Measurements from ENCODE around the gene GPATCH8. TPM values are rescaled to one million over a fixed set of nuclear protein-coding genes. Genes with fewer than 3 reads are reported as not detected.

The GPATCH8 gene
- total RNA-seq, 5 donors from 2014 or later (not counting 1 experiment from before 2014, with no cell fraction given), result 68.1 to 86.0 (median 69.0) TPM

- Histone ChIP-seq H3K27me3 (replicated peaks in 1 of 2; ENCODE audit: control insufficient read depth in 2 of 2, extremely low read depth in 1 of 2, insufficient read depth in 2 of 2, low read length in 1 of 2) (no peaks in the 10 kb centered on the region), H3K4me3 (ENCODE audit: control insufficient read depth in 1 of 2, extremely low read depth in 1 of 2, low read length in 1 of 2) (no peak overlapping the region), H3K27ac (ENCODE audit: low read length) (no peak overlapping the region), H3K4me1 (ENCODE audit: control insufficient read depth in 1 of 2, extremely low read depth in 1 of 2, insufficient read depth in 2 of 2, low read length in 2 of 2) (peaks cover 0 to 17% of the 10 kb centered on the region in 2 experiments), H3K36me3 (ENCODE audit: control insufficient read depth in 2 of 2, extremely low read depth in 1 of 2, insufficient read depth in 1 of 2, low read length in 1 of 2) (peaks cover 3 to 4% of the 10 kb centered on the region in 2 donors), H3K9me3 (no peaks in the 10 kb centered on the region)
- CTCF ChIA-PET, result interaction anchor here in 1 of 2 donors (0.7 kb wide), 2 partner anchors 17 to 24 kb away, joined by 3 to 4 read pairs; no protein-coding TSS in a partner anchor
- Mint-ChIP-seq H3K4me3 (no peak overlapping the region), H3K9me3 (no peaks in the 10 kb centered on the region), H3K27ac (no peak overlapping the region), H3K4me1 (peaks cover 54 to 68% (median 64%) of the 10 kb centered on the region in 3 donors), H3K36me3 (peaks cover 12% of the 10 kb centered on the region), H3K27me3 (no peaks in the 10 kb centered on the region)
- ATAC-seq (replicated peaks in 1 of 4), result no peak
- no CpG with 5 or more reads among the region's 2 CpGs for WGBS (ENCODE audit: insufficient coverage)
- no peak for DNase-seq
- POLR2A ChIA-PET, result interaction anchor here in 1 of 2 donors (0.7 kb wide), 1 partner anchor 10 kb away, joined by 5 read pairs; the partner anchor contains the start of gene GPATCH8
These were observed 10.4 kb downstream of the GPATCH8 start for GRCh38 chr17:44492706-44493272.

GRCh38 chr17:44489581-44489980 is 13.6 kb downstream of the GPATCH8 start:
- ChIA-PET POLR2A (no interaction called here), CTCF (no interaction called here)
- Histone ChIP-seq H3K4me3 (ENCODE audit: control insufficient read depth in 1 of 2, extremely low read depth in 1 of 2, low read length in 1 of 2) (no peak overlapping the region), H3K27me3 (replicated peaks in 1 of 2; ENCODE audit: control insufficient read depth in 2 of 2, extremely low read depth in 1 of 2, insufficient read depth in 2 of 2, low read length in 1 of 2) (no peaks in the 10 kb centered on the region), H3K36me3 (ENCODE audit: control insufficient read depth in 2 of 2, extremely low read depth in 1 of 2, insufficient read depth in 1 of 2, low read length in 1 of 2) (peaks cover 3 to 4% of the 10 kb centered on the region in 2 donors), H3K4me1 (ENCODE audit: control insufficient read depth in 1 of 2, extremely low read depth in 1 of 2, insufficient read depth in 2 of 2, low read length in 2 of 2) (peaks cover 0 to 7% of the 10 kb centered on the region in 2 experiments), H3K27ac (ENCODE audit: low read length) (no peak overlapping the region), H3K9me3 (no peaks in the 10 kb centered on the region)
- no peak for DNase-seq
- Mint-ChIP-seq H3K27ac (no peak overlapping the region), H3K4me1 (peaks cover 55 to 63% (median 59%) of the 10 kb centered on the region in 3 donors), H3K27me3 (no peaks in the 10 kb centered on the region), H3K36me3 (peaks cover 28% of the 10 kb centered on the region), H3K9me3 (no peaks in the 10 kb centered on the region), H3K4me3 (no peak overlapping the region)
- no peak for ATAC-seq (replicated peaks in 1 of 4)
- WGBS (ENCODE audit: insufficient coverage), result 100% methylated on average over 3 of the region's 6 CpGs

GRCh38 chr17:44487170-44487569 is 16.0 kb downstream of the GPATCH8 start:
- Mint-ChIP-seq H3K9me3 (no peaks in the 10 kb centered on the region), H3K36me3 (peaks cover 28% of the 10 kb centered on the region), H3K27ac (no peak overlapping the region), H3K4me3 (no peak overlapping the region), H3K4me1 (peaks cover 38 to 44% (median 42%) of the 10 kb centered on the region in 3 donors), H3K27me3 (no peaks in the 10 kb centered on the region)
- no peaks in the 10 kb centered on the region for H3K27me3 ChIP-seq (replicated peaks in 1 of 2; ENCODE audit: control insufficient read depth in 2 of 2, extremely low read depth in 1 of 2, insufficient read depth in 2 of 2, low read length in 1 of 2)
- no peak overlapping the region for H3K4me3 ChIP-seq (ENCODE audit: control insufficient read depth in 1 of 2, extremely low read depth in 1 of 2, low read length in 1 of 2)
- DNase-seq (no peak), ATAC-seq (replicated peaks in 1 of 4) (no peak)
- H3K27ac ChIP-seq (ENCODE audit: low read length), result no peak overlapping the region
- H3K9me3 ChIP-seq, result no peaks in the 10 kb centered on the region
- CTCF ChIA-PET, result interaction anchor here (0.5 to 1.4 kb wide), 4 partner anchors 10 to 297 kb away, joined by 3 to 6 read pairs (median 5); no protein-coding TSS in a partner anchor
- 80% methylated on average over 2 of the region's 2 CpGs for WGBS (ENCODE audit: insufficient coverage)
- H3K4me1 ChIP-seq (ENCODE audit: control insufficient read depth in 1 of 2, extremely low read depth in 1 of 2, insufficient read depth in 2 of 2, low read length in 2 of 2), result no peaks in the 10 kb centered on the region
- POLR2A ChIA-PET, result no interaction called here
- peaks cover 3 to 4% of the 10 kb centered on the region in 2 donors for H3K36me3 ChIP-seq (ENCODE audit: control insufficient read depth in 2 of 2, extremely low read depth in 1 of 2, insufficient read depth in 1 of 2, low read length in 1 of 2)

GRCh38 chr17:44473367-44473766 is 29.8 kb downstream of the GPATCH8 start:
- no peaks in the 10 kb centered on the region for H3K27me3 Mint-ChIP-seq
- H3K27me3 ChIP-seq (replicated peaks in 1 of 2; ENCODE audit: control insufficient read depth in 2 of 2, extremely low read depth in 1 of 2, insufficient read depth in 2 of 2, low read length in 1 of 2), result no peaks in the 10 kb centered on the region
- H3K27ac Mint-ChIP-seq, result no peak overlapping the region
- CTCF ChIA-PET, result no interaction called here
- peaks cover 30 to 40% (median 33%) of the 10 kb centered on the region in 3 donors for H3K4me1 Mint-ChIP-seq
- POLR2A ChIA-PET, result interaction anchor here in 1 of 2 donors (0.6 kb wide), 1 partner anchor 35 kb away, joined by 3 read pairs; no protein-coding TSS in a partner anchor
- DNase-seq, result no peak
- H3K27ac ChIP-seq (ENCODE audit: low read length), result no peak overlapping the region
- H3K9me3 ChIP-seq, result no peaks in the 10 kb centered on the region
- no peaks in the 10 kb centered on the region for H3K9me3 Mint-ChIP-seq
- peaks cover 0 to 3% of the 10 kb centered on the region in 2 experiments for H3K4me1 ChIP-seq (ENCODE audit: control insufficient read depth in 1 of 2, extremely low read depth in 1 of 2, insufficient read depth in 2 of 2, low read length in 2 of 2)
- 100% methylated on average over 4 of the region's 6 CpGs for WGBS (ENCODE audit: insufficient coverage)
- peaks cover 0 to 5% of the 10 kb centered on the region in 2 donors for H3K36me3 ChIP-seq (ENCODE audit: control insufficient read depth in 2 of 2, extremely low read depth in 1 of 2, insufficient read depth in 1 of 2, low read length in 1 of 2)
- peaks cover 18% of the 10 kb centered on the region for H3K36me3 Mint-ChIP-seq
- H3K4me3 Mint-ChIP-seq, result no peak overlapping the region
- H3K4me3 ChIP-seq (ENCODE audit: control insufficient read depth in 1 of 2, extremely low read depth in 1 of 2, low read length in 1 of 2), result no peak overlapping the region
- no peak for ATAC-seq (replicated peaks in 1 of 4)

GRCh38 chr17:44469676-44470075 is 33.5 kb downstream of the GPATCH8 start:
- H3K36me3 ChIP-seq (ENCODE audit: control insufficient read depth in 2 of 2, extremely low read depth in 1 of 2, insufficient read depth in 1 of 2, low read length in 1 of 2), result peaks cover 0 to 5% of the 10 kb centered on the region in 2 donors
- Mint-ChIP-seq H3K27ac (no peak overlapping the region), H3K4me1 (peaks cover 46 to 47% (median 47%) of the 10 kb centered on the region in 3 donors), H3K9me3 (no peaks in the 10 kb centered on the region), H3K27me3 (no peaks in the 10 kb centered on the region), H3K36me3 (peaks cover 27% of the 10 kb centered on the region), H3K4me3 (no peak overlapping the region)
- ChIA-PET POLR2A (no interaction called here), CTCF (interaction anchor here (0.8 to 1.4 kb wide), 2 partner anchors 23 to 64 kb away, joined by 3 to 4 read pairs; no protein-coding TSS in a partner anchor)
- no peaks in the 10 kb centered on the region for H3K4me1 ChIP-seq (ENCODE audit: control insufficient read depth in 1 of 2, extremely low read depth in 1 of 2, insufficient read depth in 2 of 2, low read length in 2 of 2)
- H3K27me3 ChIP-seq (replicated peaks in 1 of 2; ENCODE audit: control insufficient read depth in 2 of 2, extremely low read depth in 1 of 2, insufficient read depth in 2 of 2, low read length in 1 of 2), result no peaks in the 10 kb centered on the region
- no peaks in the 10 kb centered on the region for H3K9me3 ChIP-seq
- no peak for DNase-seq
- H3K4me3 ChIP-seq (ENCODE audit: control insufficient read depth in 1 of 2, extremely low read depth in 1 of 2, low read length in 1 of 2), result no peak overlapping the region
- no CpG with 5 or more reads among the region's 2 CpGs for WGBS (ENCODE audit: insufficient coverage)
- no peak overlapping the region for H3K27ac ChIP-seq (ENCODE audit: low read length)
- ATAC-seq (replicated peaks in 1 of 4), result no peak

- Histone ChIP-seq H3K27ac (ENCODE audit: low read length) (no peak overlapping the region), H3K9me3 (no peaks in the 10 kb centered on the region), H3K27me3 (replicated peaks in 1 of 2; ENCODE audit: control insufficient read depth in 2 of 2, extremely low read depth in 1 of 2, insufficient read depth in 2 of 2, low read length in 1 of 2) (no peaks in the 10 kb centered on the region), H3K4me3 (ENCODE audit: control insufficient read depth in 1 of 2, extremely low read depth in 1 of 2, low read length in 1 of 2) (no peak overlapping the region), H3K4me1 (ENCODE audit: control insufficient read depth in 1 of 2, extremely low read depth in 1 of 2, insufficient read depth in 2 of 2, low read length in 2 of 2) (no peaks in the 10 kb centered on the region), H3K36me3 (ENCODE audit: control insufficient read depth in 2 of 2, extremely low read depth in 1 of 2, insufficient read depth in 1 of 2, low read length in 1 of 2) (peaks cover 0 to 13% of the 10 kb centered on the region in 2 donors)
- no peak overlapping the region for H3K4me3 Mint-ChIP-seq
- ATAC-seq (replicated peaks in 1 of 4) (no peak), DNase-seq (no peak)
- H3K9me3 Mint-ChIP-seq, result no peaks in the 10 kb centered on the region
- peaks cover 35% of the 10 kb centered on the region for H3K36me3 Mint-ChIP-seq
- POLR2A ChIA-PET, result no interaction called here
- no CpG with 5 or more reads among the region's 3 CpGs for WGBS (ENCODE audit: insufficient coverage)
- H3K27me3 Mint-ChIP-seq, result no peaks in the 10 kb centered on the region
- H3K27ac Mint-ChIP-seq, result no peak overlapping the region
- CTCF ChIA-PET, result interaction anchor here in 1 of 2 donors (0.7 kb wide), 1 partner anchor 227 kb away, joined by 5 read pairs; no protein-coding TSS in a partner anchor
- peaks cover 50 to 58% (median 52%) of the 10 kb centered on the region in 3 donors for H3K4me1 Mint-ChIP-seq
These were observed 36.1 kb downstream of the GPATCH8 start for GRCh38 chr17:44467108-44467507.
